HFF-Myc (cell line): ENCODE results near the gene GYG2.
"Not testable (repeated sequence)": the region's sequence is repeated elsewhere in the genome, so short reads cannot be mapped to it uniquely, and the experiment has no call there.

Experiments
- DNase-seq: peaks from one replicate; pipeline ENCODE4 v3.0.0-alpha.2; 2011; ENCODE audit warnings: low read depth; ENCODE audit errors: extremely low read depth
- H3K4me3 ChIP-seq: replicated peaks from 2 replicates; pipeline ENCODE4 v1.5.1; 2011; ENCODE audit warnings: low read depth, mild to moderate bottlenecking, control low read depth, low read length
- TF ChIP-seq, protein P1 (sequence below): IDR thresholded peaks from 2 replicates; pipeline ENCODE4 v1.5.1; 2012; ENCODE audit warnings: mild to moderate bottlenecking, low read depth, low read length, control low read depth; ENCODE audit errors: missing control alignments

The GYG2 gene

DNA sequence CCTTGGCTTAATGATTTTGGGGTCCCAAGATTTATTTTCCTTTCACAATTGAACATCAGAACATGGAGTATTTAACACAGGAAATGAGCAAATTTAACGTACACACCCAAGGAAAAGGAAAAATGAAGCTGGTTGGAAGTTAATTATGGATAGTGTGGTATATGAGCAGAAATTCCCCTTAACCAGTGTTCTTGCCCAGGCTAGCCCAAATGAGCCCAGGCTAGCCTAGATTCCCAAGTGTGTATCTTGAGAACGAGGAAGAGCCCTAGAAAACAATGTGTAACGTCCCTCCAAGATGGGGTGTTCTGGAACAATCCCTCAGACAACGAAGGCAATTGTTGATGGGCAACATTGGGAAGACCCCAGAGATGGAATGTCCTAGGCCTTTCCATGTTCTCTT, 43.2 kb upstream of the GYG2 start:
- H3K4me3 ChIP-seq, result no peak overlapping the region
- TF ChIP-seq, protein P1, sequence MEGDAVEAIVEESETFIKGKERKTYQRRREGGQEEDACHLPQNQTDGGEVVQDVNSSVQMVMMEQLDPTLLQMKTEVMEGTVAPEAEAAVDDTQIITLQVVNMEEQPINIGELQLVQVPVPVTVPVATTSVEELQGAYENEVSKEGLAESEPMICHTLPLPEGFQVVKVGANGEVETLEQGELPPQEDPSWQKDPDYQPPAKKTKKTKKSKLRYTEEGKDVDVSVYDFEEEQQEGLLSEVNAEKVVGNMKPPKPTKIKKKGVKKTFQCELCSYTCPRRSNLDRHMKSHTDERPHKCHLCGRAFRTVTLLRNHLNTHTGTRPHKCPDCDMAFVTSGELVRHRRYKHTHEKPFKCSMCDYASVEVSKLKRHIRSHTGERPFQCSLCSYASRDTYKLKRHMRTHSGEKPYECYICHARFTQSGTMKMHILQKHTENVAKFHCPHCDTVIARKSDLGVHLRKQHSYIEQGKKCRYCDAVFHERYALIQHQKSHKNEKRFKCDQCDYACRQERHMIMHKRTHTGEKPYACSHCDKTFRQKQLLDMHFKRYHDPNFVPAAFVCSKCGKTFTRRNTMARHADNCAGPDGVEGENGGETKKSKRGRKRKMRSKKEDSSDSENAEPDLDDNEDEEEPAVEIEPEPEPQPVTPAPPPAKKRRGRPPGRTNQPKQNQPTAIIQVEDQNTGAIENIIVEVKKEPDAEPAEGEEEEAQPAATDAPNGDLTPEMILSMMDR, result no peak
- DNase-seq, result no peak

GRCh38 chrX:2788980-2789379, 39.8 kb upstream of the GYG2 start:
- TF ChIP-seq, protein P1, result no peak
- H3K4me3 ChIP-seq, result no peak overlapping the region
- no peak for DNase-seq

- DNase-seq, result no peak
- H3K4me3 ChIP-seq, result no peak overlapping the region
- TF ChIP-seq, protein P1, result no peak
Measured at GRCh38 chrX:2789569-2789968, 39.2 kb upstream of the GYG2 start.

- no peak overlapping the region for H3K4me3 ChIP-seq
- TF ChIP-seq, protein P1, result no peak
- no peak for DNase-seq
Measured at GRCh38 chrX:2793752-2794151, 35.0 kb upstream of the GYG2 start.

GRCh38 chrX:2794336-2794735, 34.4 kb upstream of the GYG2 start:
- no peak overlapping the region for H3K4me3 ChIP-seq
- DNase-seq, result no peak
- TF ChIP-seq, protein P1, result no peak

DNA sequence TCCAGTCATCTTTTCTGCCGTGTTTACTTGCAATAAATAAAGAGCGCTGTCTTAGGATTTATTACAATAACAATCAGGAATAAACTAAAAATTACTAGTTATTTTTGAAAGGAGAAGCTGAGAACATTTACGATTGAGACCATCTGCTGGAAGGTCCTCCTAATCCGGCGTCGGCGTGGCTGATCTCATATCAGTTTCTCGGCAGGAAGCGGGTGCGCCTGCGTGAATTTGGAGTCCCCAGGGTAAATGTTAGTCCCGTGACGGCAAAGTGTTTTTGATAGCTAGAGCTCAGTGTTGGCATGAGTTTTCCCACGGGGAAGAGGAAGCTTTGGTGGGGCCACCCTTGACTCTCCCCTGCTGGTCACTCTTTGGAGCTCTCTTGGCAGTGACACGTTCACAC, 31.9 kb upstream of the GYG2 start:
- H3K4me3 ChIP-seq, DNase-seq: not testable (repeated sequence)

GRCh38 chrX:2799369-2799768, 29.4 kb upstream of the GYG2 start:
- DNase-seq, result no peak
- H3K4me3 ChIP-seq, result no peak overlapping the region
- TF ChIP-seq, protein P1, result no peak

GRCh38 chrX:2799980-2800379, 28.8 kb upstream of the GYG2 start:
- not testable (repeated sequence) for DNase-seq, H3K4me3 ChIP-seq
